HG03060 (cell line): Measurements from ENCODE around the gene USH2A.

Source experiments
- ATAC-seq: cut with Tn5 transposase; IDR thresholded peaks from one replicate; pipeline ENCODE4 v1.9.1; 2021; ENCODE audit warnings: low read depth, moderate number of reproducible peaks; ENCODE audit not compliant: unreplicated experiment

Gene USH2A

DNA sequence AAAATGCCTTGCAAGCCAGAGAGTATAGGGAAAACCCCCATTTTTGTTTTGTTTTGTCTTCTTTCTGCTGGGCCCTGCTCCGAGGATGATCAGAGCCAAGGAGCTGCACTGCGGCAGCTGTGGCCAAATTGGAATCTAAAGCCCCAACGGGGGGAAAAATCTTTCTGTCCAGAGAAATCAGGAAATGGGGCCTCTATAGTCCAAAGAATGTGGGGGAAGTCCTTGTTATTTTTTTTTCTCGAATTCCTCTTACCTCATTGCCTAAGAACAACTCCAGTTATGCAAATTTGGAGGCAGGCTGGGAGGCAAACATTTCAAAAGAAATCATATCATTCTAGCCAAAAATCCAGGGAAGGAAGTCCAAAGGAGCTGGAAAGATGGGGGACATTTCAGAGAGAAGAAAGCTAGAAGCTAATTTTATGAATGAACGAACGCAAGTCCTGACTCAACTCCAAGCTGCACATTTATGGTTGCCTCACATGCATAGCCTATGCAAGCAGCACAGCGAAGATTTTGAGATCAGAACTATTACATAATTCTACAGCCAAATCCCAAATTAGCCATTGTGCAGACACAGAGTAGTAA lies 592.9 kb downstream of the USH2A start:
- no peak for ATAC-seq

DNA sequence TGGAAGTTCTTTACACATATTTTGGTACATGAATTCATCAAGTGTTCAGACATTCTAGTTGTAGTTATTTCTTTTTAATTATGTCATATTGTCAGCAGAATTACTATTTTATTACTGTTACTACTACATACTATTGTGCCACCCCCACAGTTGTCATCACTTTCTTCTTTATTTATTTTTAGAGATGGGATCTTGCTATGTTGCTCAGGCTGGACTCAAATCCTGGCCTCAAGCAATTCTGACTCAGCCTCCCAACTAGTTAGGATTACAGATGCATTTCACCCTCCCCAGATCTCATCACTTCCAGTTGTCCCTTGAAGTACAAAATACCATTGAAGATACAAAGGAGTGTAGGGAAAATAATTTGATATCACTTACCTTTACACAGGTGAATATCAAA lies 598.2 kb downstream of the USH2A start:
- no peak for ATAC-seq

DNA sequence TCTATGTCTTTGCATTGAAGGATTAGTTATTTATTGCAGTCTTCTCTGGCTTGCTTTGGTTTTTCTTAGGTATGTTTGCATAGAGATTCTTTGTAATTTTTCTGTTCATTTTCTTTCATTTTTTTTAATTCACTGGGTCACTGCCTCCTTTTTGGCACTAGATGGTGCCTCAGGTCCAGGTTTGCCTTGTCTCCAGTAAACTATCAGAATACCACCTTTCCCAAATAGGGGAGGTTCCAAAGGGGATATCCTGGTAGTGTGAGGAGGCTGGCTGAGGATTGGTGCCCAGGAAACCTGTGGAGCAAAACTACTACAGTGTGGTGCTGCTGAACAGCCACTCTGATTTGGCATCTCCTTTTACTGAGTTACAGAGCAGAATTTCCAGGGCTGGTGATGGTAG lies 599.0 kb downstream of the USH2A start:
- no peak for ATAC-seq

DNA sequence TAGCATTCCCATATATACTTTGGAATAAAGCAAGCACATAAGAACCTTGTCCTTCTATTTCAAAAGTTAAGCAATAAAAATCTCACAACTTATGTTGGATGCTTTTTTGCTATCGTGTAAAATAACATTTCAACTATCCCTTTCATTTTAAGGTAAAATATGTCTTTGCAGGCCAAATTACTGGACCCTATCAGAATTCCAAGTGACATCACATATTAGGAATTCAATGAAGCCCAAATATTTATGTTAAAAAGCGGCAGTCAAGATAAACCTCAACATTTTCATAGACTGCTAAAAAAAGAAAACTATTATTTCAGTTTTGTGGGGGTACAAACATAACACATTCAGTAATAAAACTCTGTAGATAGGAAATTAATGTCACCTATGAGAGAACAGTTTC lies 604.1 kb downstream of the USH2A start:
- no peak for ATAC-seq

DNA sequence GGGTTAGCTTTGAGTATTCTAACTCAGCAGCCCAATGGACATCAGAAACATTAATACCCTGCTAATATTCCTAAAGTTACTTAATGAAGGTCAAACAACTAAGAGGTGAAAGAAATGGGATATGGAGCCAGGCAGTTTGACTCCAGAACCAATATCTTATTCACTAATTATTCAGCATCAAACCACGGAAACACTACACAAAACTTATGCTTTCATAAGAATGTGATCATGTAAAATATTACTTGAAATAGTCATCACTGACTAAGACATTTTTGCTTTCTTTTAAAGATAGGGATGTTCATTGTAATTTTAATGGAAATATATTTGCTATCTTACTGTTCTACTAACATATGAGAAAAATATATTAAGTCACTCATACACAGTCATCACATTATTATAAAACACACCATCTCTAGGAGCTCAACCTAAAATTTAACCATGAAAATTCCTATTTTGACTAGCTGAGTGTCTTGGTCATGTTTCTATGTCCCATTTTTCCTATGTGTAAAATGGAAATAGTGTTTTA lies 615.3 kb downstream of the USH2A start:
- ATAC-seq, result no peak

DNA sequence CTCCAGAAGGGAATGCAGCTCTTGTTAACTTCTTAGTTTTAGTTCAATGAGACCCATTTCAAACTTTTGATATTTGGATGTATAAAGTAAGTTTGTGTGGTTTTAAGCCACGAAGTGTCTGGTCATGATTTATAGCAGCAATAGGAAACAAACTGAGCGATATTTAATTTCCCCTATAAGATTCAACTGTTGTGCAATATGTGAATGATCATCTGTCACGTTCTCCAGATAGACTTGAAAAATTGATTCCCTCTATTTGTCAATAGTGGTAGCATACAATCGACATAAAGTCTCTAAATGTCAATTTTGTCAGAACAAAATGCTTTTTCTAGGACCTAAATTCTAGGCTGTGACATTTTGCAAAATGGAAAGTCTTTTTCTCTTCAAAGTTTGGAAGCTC lies 616.0 kb downstream of the USH2A start:
- no peak for ATAC-seq

DNA sequence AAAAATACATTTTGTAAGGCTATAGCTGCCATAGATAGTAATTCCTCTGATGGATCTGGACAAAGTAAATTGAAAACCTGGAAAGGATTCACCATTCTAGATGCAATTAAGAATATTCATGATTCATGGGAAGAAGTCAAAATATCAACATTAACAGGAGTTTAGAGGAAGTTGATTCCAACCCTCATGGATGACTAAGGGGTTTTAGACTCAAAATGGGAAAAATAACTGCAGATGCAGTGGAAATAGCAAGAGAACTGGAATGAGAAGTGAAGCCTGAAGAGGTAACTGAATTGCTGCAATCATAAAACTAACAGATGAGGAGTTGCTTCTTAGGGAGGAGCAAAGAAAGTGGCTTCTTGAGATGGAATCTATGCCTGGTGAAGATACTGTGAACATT lies 625.4 kb downstream of the USH2A start:
- ATAC-seq, result no peak

DNA sequence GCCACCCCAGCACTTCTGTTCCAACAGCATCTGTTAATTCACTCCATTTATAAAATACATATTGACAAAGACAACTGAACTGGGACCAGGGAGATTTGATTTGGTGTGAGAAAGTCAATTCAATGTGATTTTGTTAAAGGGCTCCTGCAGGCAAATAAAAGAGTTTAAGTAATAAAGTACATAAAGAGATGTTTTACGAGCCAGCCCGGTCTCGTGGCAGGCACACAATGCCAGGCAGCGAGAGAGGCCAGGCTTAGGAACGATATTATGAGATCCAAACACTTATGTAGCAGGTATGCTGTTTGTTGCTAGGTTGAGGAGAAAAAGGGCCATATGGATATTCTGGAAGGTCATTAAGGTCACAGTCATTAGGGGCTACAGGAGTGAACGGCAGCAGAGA lies 629.1 kb downstream of the USH2A start:
- no peak for ATAC-seq

DNA sequence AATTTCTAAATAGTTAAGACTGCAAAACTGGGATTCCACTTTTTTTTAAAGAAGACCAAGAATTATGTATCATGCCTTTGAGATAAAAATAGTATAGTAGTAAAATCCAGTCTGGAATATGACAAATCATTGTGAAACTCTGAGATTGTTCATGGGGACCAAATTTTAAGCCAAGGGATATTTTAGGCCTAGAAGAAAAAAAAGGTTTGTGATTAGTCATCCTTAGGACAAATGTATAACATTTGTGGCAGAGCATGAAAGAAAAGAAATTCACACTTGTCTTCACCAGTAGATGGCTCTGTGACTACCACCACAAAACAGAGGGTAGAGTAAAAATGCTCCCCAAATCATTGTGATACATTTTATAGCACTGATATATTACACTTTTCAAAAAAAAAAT lies 630.1 kb downstream of the USH2A start:
- no peak for ATAC-seq

DNA sequence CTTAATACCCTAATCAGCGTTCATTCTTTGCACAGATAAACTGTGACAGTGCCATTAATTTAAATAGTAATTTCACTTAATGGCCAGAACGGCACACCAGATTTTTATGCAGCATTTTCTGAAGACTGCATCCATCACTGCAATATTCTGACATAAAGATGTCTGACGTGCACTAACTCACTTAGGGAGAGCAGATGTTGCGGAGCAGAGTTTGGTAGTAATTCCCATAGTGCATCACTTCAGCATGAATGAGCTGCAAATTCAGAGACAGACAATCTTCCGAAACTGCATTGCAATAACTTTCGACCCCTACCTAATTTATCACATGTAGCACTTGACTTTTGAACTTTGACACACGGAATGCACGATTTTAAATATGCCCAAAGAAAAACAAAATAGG lies 630.8 kb downstream of the USH2A start:
- no peak for ATAC-seq

DNA sequence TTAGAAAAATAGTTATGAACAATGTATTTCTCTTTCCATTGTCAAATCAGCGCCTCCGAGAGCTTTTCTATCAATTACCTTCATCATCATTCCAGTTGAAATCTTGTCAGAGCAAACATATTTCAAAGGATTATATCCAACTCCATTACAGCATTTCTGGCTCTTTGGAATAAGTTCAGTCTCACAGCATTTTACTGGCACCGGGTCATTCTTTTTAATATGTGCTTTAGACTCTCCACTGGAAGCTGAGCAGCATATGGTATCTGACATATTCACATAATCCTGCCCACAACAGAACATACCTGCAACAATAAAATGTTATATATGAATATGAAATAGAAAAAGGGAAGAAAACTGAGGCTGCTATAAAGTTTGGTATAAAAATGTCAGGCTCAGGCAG lies 633.3 kb downstream of the USH2A start:
- no peak for ATAC-seq

DNA sequence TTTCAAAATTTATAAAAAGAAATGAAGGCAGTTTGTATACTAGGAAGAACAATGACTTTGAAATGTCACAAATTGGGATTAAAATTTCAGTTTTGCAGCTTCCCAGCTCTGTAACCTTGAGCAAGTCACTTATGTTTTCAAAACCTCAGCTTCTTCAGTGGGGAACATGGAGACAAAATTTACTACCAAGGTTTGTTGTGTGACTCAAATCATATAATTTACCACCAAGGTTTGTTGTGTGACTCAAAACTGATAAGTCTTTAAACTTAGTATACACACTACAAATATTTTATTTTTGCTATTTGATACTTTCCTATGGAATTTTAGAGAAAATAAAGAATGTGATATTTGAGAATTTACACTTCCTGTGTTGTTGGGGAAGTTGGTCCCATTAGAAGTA lies 636.3 kb downstream of the USH2A start:
- no peak for ATAC-seq

DNA sequence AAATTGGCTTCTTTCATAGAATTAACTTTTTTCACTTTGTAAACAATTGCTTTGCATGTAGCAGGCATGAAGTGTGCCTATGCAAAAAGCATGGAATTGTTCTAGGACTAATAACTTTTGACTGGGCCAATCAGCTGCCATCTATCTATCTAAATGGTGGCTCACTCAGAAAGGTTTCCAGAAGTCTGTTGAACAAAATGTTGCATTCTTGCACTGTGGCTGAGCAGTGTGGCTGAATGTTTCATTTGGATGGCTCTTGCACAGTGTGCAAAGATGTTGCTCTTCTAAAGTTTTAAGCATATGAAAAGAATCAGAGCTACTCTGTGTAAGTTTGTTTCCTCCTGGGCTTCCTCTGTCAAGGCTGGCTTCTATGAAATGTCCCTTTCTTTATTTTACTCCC lies 642.6 kb downstream of the USH2A start:
- ATAC-seq, result no peak

DNA sequence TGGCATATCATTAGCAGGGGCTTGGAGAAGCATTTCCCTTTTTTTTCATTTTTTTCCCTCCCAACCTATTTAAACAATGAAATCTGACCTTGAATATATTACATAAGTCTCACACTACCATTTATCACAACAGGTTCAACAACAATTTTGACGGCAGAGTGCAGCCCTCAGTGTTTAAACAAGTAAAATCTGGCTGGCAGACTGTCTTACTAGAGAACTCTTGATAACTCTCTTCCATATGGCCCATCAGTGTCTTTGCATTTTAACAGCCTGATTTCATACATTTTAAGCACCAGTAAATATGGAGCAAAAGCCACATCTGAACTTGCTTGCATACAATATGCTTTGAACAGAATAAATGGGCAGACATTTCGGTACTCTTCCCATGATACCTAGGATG lies 643.1 kb downstream of the USH2A start:
- ATAC-seq, result no peak

DNA sequence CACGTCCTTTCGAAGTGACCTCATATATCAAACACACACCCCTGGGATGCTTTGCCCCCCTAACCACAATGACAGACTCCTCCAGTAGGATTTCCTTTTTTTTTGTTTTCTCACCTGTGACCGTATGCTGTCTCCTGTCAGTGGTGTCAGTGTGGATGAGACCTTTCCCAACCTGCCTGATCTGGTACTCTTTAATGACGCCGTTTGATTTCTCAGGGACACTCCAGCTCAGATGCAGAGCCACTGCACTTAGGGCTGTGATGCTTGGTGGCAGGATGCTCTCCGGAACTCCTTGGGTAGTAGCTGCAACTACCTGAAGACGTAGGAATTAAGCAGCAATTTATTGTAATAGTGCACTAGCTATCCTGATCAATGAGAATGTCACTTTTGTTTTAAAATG lies 643.5 kb downstream of the USH2A start:
- no peak for ATAC-seq

DNA sequence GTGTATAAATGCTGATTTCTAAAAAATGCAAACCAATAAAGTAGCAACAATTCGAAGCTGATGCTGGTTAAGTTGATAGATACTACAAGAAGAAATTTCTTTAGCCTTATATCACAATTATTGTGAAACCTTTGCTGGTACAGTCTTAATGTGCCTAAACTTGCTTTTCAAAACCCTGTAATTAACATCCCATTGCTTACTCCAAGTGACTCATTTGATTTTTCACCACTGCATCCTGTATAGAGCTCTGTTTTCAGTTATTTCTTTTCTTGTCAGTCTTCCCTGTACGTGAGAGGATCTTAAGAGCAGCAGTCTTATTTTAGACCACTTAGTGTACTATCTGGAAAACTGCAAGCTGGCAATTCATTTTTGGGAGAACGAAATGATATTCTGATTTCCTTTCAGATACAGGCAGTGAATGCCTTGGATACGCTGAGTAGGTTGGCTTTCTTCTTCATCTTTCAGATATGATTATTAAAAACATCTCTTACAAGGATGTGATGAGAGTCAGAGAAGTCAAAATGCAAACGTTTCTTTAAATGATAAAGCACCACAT lies 645.8 kb downstream of the USH2A start:
- ATAC-seq, result no peak

DNA sequence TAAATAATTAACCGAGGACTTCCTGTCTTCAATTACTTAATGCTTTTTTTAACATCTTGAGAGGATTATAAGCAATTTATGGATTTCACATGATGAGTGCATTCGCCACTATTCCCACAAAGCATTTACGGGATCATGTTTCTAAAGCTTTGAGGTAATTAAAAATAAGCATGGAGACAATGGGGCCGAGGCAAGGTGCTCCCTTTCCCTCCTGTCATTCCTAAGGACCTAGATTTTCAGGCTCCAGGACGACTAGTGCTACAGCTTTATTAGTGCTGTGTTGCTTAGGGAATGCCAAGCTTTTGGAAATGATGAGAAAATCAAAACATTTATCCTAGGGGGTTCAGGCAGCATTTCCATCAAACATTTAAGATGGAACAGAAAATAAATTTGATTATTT lies 646.9 kb downstream of the USH2A start:
- no peak for ATAC-seq

DNA sequence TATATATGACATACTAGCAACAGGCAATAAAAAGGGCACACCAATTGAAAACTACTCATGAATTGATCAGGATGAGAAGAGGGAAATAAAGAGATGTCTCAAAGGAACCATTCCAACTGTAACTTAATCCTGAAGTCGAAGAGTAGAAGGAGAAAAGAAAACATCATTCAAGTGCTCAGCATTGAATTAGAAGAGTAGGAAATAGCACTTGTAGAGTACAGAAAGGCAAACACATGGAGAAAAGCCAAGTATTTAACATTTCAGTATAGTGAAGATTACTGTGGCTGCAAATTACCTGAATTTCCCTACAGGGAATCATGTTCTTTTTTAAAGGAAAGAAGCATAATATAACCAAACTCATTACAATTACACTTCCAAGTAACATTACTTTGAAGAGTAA lies 651.1 kb downstream of the USH2A start:
- no peak for ATAC-seq

DNA sequence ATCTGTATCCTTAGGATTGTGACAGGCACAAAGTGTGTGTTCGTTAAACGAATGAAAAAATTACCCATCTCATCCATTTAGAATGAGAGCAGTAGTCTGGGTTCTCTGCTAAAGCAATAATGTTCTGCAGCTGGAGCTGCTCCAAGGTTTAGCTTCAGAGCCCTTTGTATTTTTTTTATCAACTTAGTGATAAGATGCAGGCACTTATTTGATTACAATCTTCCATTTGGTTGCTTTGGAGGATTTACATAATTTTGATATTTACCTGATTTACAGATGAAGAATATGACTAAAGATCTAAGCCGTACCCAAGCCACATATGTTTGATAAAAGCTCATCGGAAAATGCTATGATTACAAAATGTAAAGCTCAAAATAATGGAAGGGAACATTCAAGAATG lies 654.9 kb downstream of the USH2A start:
- no peak for ATAC-seq

DNA sequence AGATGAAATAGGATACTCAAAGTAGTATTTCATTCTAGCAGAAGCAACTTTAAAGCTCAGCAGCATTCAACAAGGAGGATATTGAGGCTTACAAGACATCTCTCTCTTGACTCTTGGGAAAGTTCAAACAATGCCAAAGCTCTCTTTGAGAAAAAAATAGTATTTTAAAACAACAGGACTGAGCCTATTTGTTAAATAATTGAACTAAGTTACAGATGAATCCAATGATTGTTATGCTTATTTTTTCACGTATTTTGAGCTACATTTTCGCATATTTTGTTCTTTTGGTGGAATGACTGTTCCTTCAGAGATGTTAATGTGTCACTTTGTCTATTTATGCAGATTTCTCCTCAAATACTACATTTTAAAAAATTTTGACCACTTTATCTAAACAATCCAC lies 655.5 kb downstream of the USH2A start:
- ATAC-seq, result no peak

DNA sequence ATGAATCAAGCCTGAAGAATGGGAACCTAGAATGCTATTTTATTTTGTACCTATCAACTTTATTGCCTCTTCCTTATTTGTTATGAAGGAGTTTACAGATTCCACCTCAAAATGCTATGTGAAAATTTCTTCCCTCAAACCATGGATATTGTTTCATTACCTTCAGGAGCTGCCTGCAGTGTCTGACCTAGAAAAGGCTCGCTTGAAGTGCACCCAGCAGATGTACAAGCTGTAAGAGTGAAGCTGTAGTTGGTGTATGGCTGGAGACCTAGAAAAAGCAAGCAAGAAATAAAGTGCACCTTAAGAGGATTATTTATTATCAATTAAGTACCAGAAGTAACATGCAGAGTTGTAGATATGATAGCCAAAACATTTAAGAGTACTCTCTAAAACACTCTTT lies 656.7 kb downstream of the USH2A start:
- ATAC-seq, result no peak

DNA sequence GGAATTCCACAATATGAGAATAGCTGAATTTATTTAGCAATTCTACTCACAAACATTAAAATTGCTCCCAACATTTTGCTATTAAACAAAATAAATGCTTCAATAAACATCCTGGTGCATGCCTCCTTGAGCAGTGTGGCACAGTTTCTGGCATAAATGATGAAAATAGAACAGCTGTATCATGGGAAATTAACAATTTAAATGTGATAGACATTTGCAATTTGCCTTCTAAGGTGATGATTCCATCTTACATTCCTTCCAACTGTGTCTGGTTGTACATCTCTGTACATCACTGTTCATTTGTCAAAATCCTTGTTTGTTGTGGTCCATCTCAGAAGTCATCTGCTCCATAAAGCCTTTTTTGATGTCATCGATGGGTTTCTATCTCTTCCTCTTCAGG lies 657.4 kb downstream of the USH2A start:
- no peak for ATAC-seq

DNA sequence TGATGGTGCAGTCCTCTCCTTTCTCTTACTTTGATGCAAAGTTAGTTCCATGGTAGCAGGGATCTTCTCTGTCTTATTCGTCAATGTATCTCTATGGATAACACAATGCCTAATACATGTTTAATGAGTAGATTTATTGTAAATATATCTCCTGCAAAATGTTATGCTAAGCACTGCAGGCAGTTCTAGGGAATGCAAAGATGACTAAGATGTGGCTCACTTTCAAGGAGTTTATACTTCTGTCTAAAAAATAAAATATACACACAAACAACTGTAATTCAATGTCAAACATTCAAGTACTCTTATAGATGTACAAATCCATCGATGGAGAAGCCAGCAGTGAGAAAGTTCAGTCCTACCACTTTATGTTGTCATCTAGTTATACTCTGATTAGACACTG lies 661.8 kb downstream of the USH2A start:
- no peak for ATAC-seq
